H9 (cell line): ENCODE data around the gene RAB3C. TPM values are rescaled to one million over a fixed set of nuclear protein-coding genes. Genes with fewer than 3 reads are reported as not detected.

Source experiments
- DNase-seq: peaks from one replicate; pipeline ENCODE4 v3.0.0-alpha.2; 2017
- H2AFZ ChIP-seq: one replicate; pipeline ENCODE4 v1.6.1; 2013; ENCODE audit warnings: mild to moderate bottlenecking, low read length, control low read depth, moderate library complexity
- H2AK5ac ChIP-seq: 2 replicates; pipeline ENCODE4 v1.6.1; 2013; ENCODE audit warnings: low read length, control low read depth, mixed read lengths; ENCODE audit not compliant: insufficient read length
- H2BK120ac ChIP-seq: one replicate; pipeline ENCODE4 v1.6.1; 2013; ENCODE audit warnings: low read depth, mild to moderate bottlenecking, low read length, control low read depth, inconsistent platforms; ENCODE audit not compliant: poor library complexity, severe bottlenecking
- H2BK12ac ChIP-seq: 2 replicates; pipeline ENCODE4 v1.6.1; 2013; ENCODE audit warnings: low read length, control low read depth, mixed read lengths, low read depth; ENCODE audit not compliant: insufficient read length
- H2BK15ac ChIP-seq: 2 replicates; pipeline ENCODE4 v1.6.1; 2013; ENCODE audit warnings: low read depth, low read length, control low read depth
- H2BK20ac ChIP-seq: one replicate; pipeline ENCODE4 v1.6.1; 2013; ENCODE audit warnings: low read depth, mild to moderate bottlenecking, low read length, control low read depth, inconsistent platforms; ENCODE audit not compliant: poor library complexity, severe bottlenecking
- H2BK5ac ChIP-seq: 2 replicates; pipeline ENCODE4 v1.6.1; 2013; ENCODE audit warnings: low read length, control low read depth, mixed read lengths; ENCODE audit not compliant: insufficient read length
- H3K14ac ChIP-seq: 2 replicates; pipeline ENCODE4 v1.6.1; 2013; ENCODE audit warnings: low read length, control low read depth; ENCODE audit not compliant: insufficient read depth
- H3K18ac ChIP-seq: 2 replicates; pipeline ENCODE4 v1.6.1; 2013; ENCODE audit warnings: low read depth, mild to moderate bottlenecking, mixed read lengths, low read length, control low read depth; ENCODE audit not compliant: insufficient read length
- H3K23ac ChIP-seq: 2 replicates; pipeline ENCODE4 v1.6.1; 2013; ENCODE audit warnings: low read length, control low read depth, mixed read lengths, low read depth; ENCODE audit not compliant: insufficient read length
- H3K23me2 ChIP-seq: 2 replicates; pipeline ENCODE4 v1.6.1; 2013; ENCODE audit warnings: low read depth, mild to moderate bottlenecking, mixed read lengths, low read length, control low read depth; ENCODE audit not compliant: insufficient read length, poor library complexity, severe bottlenecking
- H3K27ac ChIP-seq: 2 replicates; pipeline ENCODE4 v1.5.1; 2013; ENCODE audit warnings: low read length, control low read depth, mixed read lengths, low read depth; ENCODE audit not compliant: insufficient read length
- H3K27me3 ChIP-seq: 2 replicates; pipeline ENCODE4 v1.6.1; 2013; ENCODE audit warnings: low read length, control low read depth, inconsistent platforms; ENCODE audit not compliant: insufficient read depth
- H3K4ac ChIP-seq: 2 replicates; pipeline ENCODE4 v1.6.1; 2013; ENCODE audit warnings: low read depth, mild to moderate bottlenecking, control low read depth, inconsistent platforms, low read length, moderate library complexity
- H3K4me1 ChIP-seq: 2 replicates; pipeline ENCODE4 v1.6.1; 2013; ENCODE audit warnings: low read length, control low read depth, inconsistent platforms; ENCODE audit not compliant: insufficient read depth
- H3K4me2 ChIP-seq: 2 replicates; pipeline ENCODE4 v1.6.1; 2013; ENCODE audit warnings: low read length, control low read depth, mixed read lengths; ENCODE audit not compliant: insufficient read length, insufficient read depth
- H3K56ac ChIP-seq: 2 replicates; pipeline ENCODE4 v1.6.1; 2013; ENCODE audit warnings: low read depth, mild to moderate bottlenecking, mixed read lengths, low read length, control low read depth; ENCODE audit not compliant: insufficient read length
- H3K79me1 ChIP-seq: 2 replicates; pipeline ENCODE4 v1.6.1; 2013; ENCODE audit warnings: low read depth, mild to moderate bottlenecking, moderate library complexity, low read length, control low read depth, inconsistent platforms; ENCODE audit not compliant: insufficient read depth, poor library complexity, severe bottlenecking
- H3K79me2 ChIP-seq: 2 replicates; pipeline ENCODE4 v1.6.1; 2013; ENCODE audit warnings: low read length, control low read depth, inconsistent platforms; ENCODE audit not compliant: insufficient read depth
- H3K9ac ChIP-seq: 2 replicates; pipeline ENCODE4 v1.6.1; 2013; ENCODE audit warnings: low read length, control low read depth, mixed read lengths; ENCODE audit not compliant: insufficient read length; ENCODE audit errors: extremely low read depth
- H3K9me3 ChIP-seq: one replicate; pipeline ENCODE4 v1.6.1; 2013; ENCODE audit warnings: low read depth, low read length, inconsistent platforms; ENCODE audit not compliant: control insufficient read depth
- H3T11ph ChIP-seq: one replicate; pipeline ENCODE4 v1.6.1; 2013; ENCODE audit warnings: mild to moderate bottlenecking, low read length, control low read depth, inconsistent platforms
- H4K20me1 ChIP-seq: one replicate; pipeline ENCODE4 v1.6.1; 2013; ENCODE audit not compliant: control insufficient read depth, insufficient read length, insufficient read depth
- H4K5ac ChIP-seq: 2 replicates; pipeline ENCODE4 v1.6.1; 2013; ENCODE audit warnings: low read depth, mild to moderate bottlenecking, mixed read lengths, low read length, control low read depth; ENCODE audit not compliant: insufficient read length
- H4K8ac ChIP-seq: replicated peaks from 2 replicates; pipeline ENCODE4 v1.6.1; 2013; ENCODE audit warnings: low read length, control low read depth, mixed read lengths, low read depth; ENCODE audit not compliant: insufficient read length
- H4K91ac ChIP-seq: 2 replicates; pipeline ENCODE4 v1.6.1; 2013; ENCODE audit warnings: low read depth, mild to moderate bottlenecking, moderate library complexity, mixed read lengths, low read length, control low read depth; ENCODE audit not compliant: insufficient read length
- H3K27ac Mint-ChIP-seq, 3 experiments: 2 replicates in 2 of 3; 3 replicates in 1 of 3; pipeline ENCODE4 v1.8.0; 2020 to 2021; ENCODE audit warnings: mixed read lengths in 3 of 3, mild to moderate bottlenecking in 1 of 3, moderate library complexity in 1 of 3
- H3K27me3 Mint-ChIP-seq: 2 replicates; pipeline ENCODE4 v1.8.0; 2021; ENCODE audit warnings: low read depth, mild to moderate bottlenecking, moderate library complexity, mixed read lengths
- H3K36me3 Mint-ChIP-seq, 3 experiments: 2 replicates in 2 of 3; 3 replicates in 1 of 3; pipeline ENCODE4 v1.8.0; 2020 to 2021; ENCODE audit warnings: low read depth in 3 of 3, mixed read lengths in 3 of 3; ENCODE audit not compliant: insufficient read depth in 1 of 3
- H3K4me1 Mint-ChIP-seq, 2 experiments: 2 replicates each; pipeline ENCODE4 v1.8.0; 2020; ENCODE audit warnings: mixed read lengths in 2 of 2
- H3K4me3 Mint-ChIP-seq, 2 experiments: 2 replicates in 1 of 2; 3 replicates in 1 of 2; pipeline ENCODE4 v1.8.0; 2020 to 2021; ENCODE audit warnings: mild to moderate bottlenecking in 2 of 2, mixed read lengths in 2 of 2, moderate library complexity in 1 of 2
- H3K9me3 Mint-ChIP-seq, 2 experiments: 2 replicates in 1 of 2; 3 replicates in 1 of 2; pipeline ENCODE4 v1.8.0; 2020; ENCODE audit warnings: mild to moderate bottlenecking in 2 of 2, mixed read lengths in 2 of 2, moderate library complexity in 1 of 2
- CTCF ChIP-seq: fragments of 200-600 bp; sonication (generic); conservative IDR thresholded peaks from 3 replicates; pipeline ENCODE4 v1.8.0; 2021; ENCODE audit warnings: antibody characterized with exemption, mild to moderate bottlenecking
- WGBS: extraction: QIAGEN DNeasy Blood & Tissue Kit; methylation state at CpG from one replicate; pipeline ENCODE4 v1.1.7; 2013; ENCODE audit warnings: missing lambda C conversion rate, low lambda C conversion rate, mixed read lengths; ENCODE audit not compliant: insufficient read length; ENCODE audit errors: extremely low coverage; 5-methylcytosine and 5-hydroxymethylcytosine counted together
- total RNA-seq: library from RNA; stranded (reverse); gene quantifications from 2 replicates; pipeline ENCODE4 v1.2.1, GENCODE V29; 2021

RAB3C gene
- total RNA-seq, 1 experiment from 2014 or later, result 16.3 TPM

DNA sequence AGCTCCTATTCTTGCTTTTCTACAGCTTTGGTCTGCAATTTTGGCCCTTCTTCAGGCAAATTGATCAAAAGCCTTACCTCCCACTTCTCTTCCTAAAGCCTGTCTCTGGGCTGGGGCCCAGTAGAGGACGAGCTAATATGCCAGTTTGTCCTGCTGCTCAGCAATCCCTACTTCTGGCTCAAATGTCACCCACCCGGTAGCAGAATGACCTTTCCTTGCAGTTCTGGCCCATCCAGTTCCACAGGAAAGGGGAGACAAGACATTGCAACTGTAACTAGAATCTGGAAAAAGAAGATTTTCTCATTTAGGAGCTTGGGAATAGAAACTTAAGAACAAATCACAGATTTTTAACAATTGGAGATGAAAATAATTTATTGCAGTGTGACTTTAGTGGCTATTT lies 261.5 kb downstream of the RAB3C start:
- no peak overlapping the region for H3K4me3 Mint-ChIP-seq
- no CpG with 5 or more reads among the region's 2 CpGs for WGBS
- peaks cover 0 to 2% of the 10 kb centered on the region in 2 experiments; a peak in 1 of 5 replicates for H3K9me3 Mint-ChIP-seq
- no peaks in the 10 kb centered on the region for H3K4me1 ChIP-seq
- H2BK15ac ChIP-seq, result no peak overlapping the region
- DNase-seq, result no peak
- H4K8ac ChIP-seq, result no peak overlapping the region
- no peaks in the 10 kb centered on the region for H3K27me3 Mint-ChIP-seq
- H3K9ac ChIP-seq, result no peak overlapping the region
- no peak overlapping the region for H3K14ac ChIP-seq
- H3K36me3 Mint-ChIP-seq, result no peaks in the 10 kb centered on the region; a peak in 1 of 7 replicates
- no peaks in the 10 kb centered on the region for H3K27me3 ChIP-seq
- no peak overlapping the region for H3K23ac ChIP-seq
- no peak overlapping the region for H4K5ac ChIP-seq
- H3K9me3 ChIP-seq, result no peaks in the 10 kb centered on the region
- H2AFZ ChIP-seq, result no peak overlapping the region
- H3T11ph ChIP-seq, result no peak overlapping the region
- H4K20me1 ChIP-seq, result no peaks in the 10 kb centered on the region
- no peak overlapping the region for H3K4ac ChIP-seq
- H4K91ac ChIP-seq, result no peak overlapping the region
- H3K23me2 ChIP-seq, result no peaks in the 10 kb centered on the region
- no peaks in the 10 kb centered on the region for H3K79me2 ChIP-seq
- H3K27ac Mint-ChIP-seq, result no peak overlapping the region; a peak in 1 of 7 replicates
- H3K18ac ChIP-seq, result no peak overlapping the region
- no peak overlapping the region for H2AK5ac ChIP-seq
- no peaks in the 10 kb centered on the region for H3K4me1 Mint-ChIP-seq
- H2BK5ac ChIP-seq, result no peak overlapping the region
- H2BK12ac ChIP-seq, result no peak overlapping the region
- no peak overlapping the region for H3K4me2 ChIP-seq
- no peaks in the 10 kb centered on the region for H3K79me1 ChIP-seq
- no peak overlapping the region for H2BK20ac ChIP-seq
- no peak overlapping the region for H3K56ac ChIP-seq
- H3K27ac ChIP-seq, result no peak overlapping the region
- no peak for TF ChIP-seq CTCF
- no peak overlapping the region for H2BK120ac ChIP-seq
